K562 (cell line): Measurements from ENCODE around the gene GZF1. TPM values are rescaled to one million over a fixed set of nuclear protein-coding genes. Genes with fewer than 3 reads are reported as not detected.

Experiments
- BMI1 ChIP-seq: fragments of 150-350 bp; IDR thresholded peaks from 2 replicates; pipeline ENCODE4 v1.6.1; 2014; ENCODE audit warnings: low read length
- EGR1 ChIP-seq: fragments of 450-650 bp; conservative IDR thresholded peaks from 2 replicates; pipeline ENCODE4 v1.6.1; 2017; ENCODE audit warnings: mild to moderate bottlenecking
- ETV1 ChIP-seq: fragments of 450-650 bp; conservative IDR thresholded peaks from 2 replicates; pipeline ENCODE4 v1.6.1; 2016; ENCODE audit warnings: missing genetic modification characterization, control low read depth, low read depth, missing compliant biosample characterization
- FOXK2 ChIP-seq, 2 experiments: fragments of 450-650 bp; IDR thresholded peaks in 1 of 2; conservative IDR thresholded peaks in 1 of 2; 2 replicates each; pipeline ENCODE4 v1.6.1; 2016; ENCODE audit warnings: low read depth in 2 of 2, mild to moderate bottlenecking in 1 of 2
- NCOA1 ChIP-seq: fragments of 450-650 bp; IDR thresholded peaks from 2 replicates; pipeline ENCODE4 v1.6.1; 2016; ENCODE audit warnings: low read depth
- PTBP1 ChIP-seq: fragments of 200-400 bp; formaldehyde crosslinking; IDR thresholded peaks from 2 replicates; pipeline ENCODE4 v1.6.1; 2017; ENCODE audit warnings: low read depth, low read length
- ZBTB7A ChIP-seq: IDR thresholded peaks from 2 replicates; pipeline ENCODE4 v1.6.1; 2011; ENCODE audit warnings: low read depth, mild to moderate bottlenecking, low read length, moderate library complexity, borderline replicate concordance; ENCODE audit not compliant: control insufficient read depth
- ZNF133 ChIP-seq: fragments of 250-450 bp; sonication (Bioruptor Pico); IDR thresholded peaks from 2 replicates; pipeline ENCODE4 v1.4.0; 2020; ENCODE audit warnings: mild to moderate bottlenecking
- ZNF263 ChIP-seq: sonication (generic); formaldehyde crosslinking; IDR thresholded peaks from 2 replicates; pipeline ENCODE4 v1.8.0; 2022; ENCODE audit warnings: mild to moderate bottlenecking, missing genetic modification reagents, borderline replicate concordance
- ZNF445 ChIP-seq: fragments of 250-450 bp; sonication (Bioruptor Pico); IDR thresholded peaks from 2 replicates; pipeline ENCODE4 v1.4.0; 2020; ENCODE audit warnings: low read depth, mild to moderate bottlenecking, moderate library complexity
- ZNF764 ChIP-seq: fragments of 250-450 bp; sonication (Bioruptor Pico); IDR thresholded peaks from 2 replicates; pipeline ENCODE4 v1.4.0; 2020; ENCODE audit warnings: low read depth, mild to moderate bottlenecking, moderate library complexity
- ZNF79 ChIP-seq: fragments of 250-450 bp; sonication (Bioruptor Pico); IDR thresholded peaks from 2 replicates; pipeline ENCODE4 v1.4.0; 2020; ENCODE audit warnings: low read depth, mild to moderate bottlenecking, moderate library complexity
- ZZZ3 ChIP-seq: fragments of 450-650 bp; IDR thresholded peaks from 2 replicates; pipeline ENCODE4 v1.6.1; 2016; ENCODE audit warnings: antibody characterized with exemption, mild to moderate bottlenecking, moderate library complexity
- polyA plus RNA-seq, 8 experiments: library from polyadenylated mRNA; depleted of rRNA in 4 of 8; stranded (reverse) in 5 of 8; unstranded in 3 of 8; fragments of >200 nt; fragmentation: Nextera tagmentation in 2 of 8; fragmentation: Illumina TruSeq in 1 of 8; extraction: Ambion mirVana in 2 of 8; extraction: Trizol in 1 of 8; gene quantifications; 2 replicates each; pipeline versions ENCODE4 v1.2.1 to v1.2.3, GENCODE V29; 2011 to 2014; ENCODE audit warnings: inconsistent platforms in 1 of 8, missing spikeins in 1 of 8
- total RNA-seq, 7 experiments: library from RNA; depleted of rRNA in 6 of 7; stranded (reverse); fragments of >200 nt in 6 of 7; fragmentation: Illumina TruSeq in 2 of 7; extraction: Trizol in 2 of 7; gene quantifications; 2 replicates each; pipeline versions ENCODE4 v1.2.1 to v1.2.3, GENCODE V29; 2011 to 2021; ENCODE audit warnings: low replicate concordance in 1 of 7
- TF ChIP-seq, protein P1 (sequence below): fragments of 250-450 bp; sonication (Bioruptor Pico); IDR thresholded peaks from 2 replicates; pipeline ENCODE4 v1.4.0; 2020; ENCODE audit warnings: mild to moderate bottlenecking, moderate library complexity
- TF ChIP-seq, protein P2 (sequence below): sonication (generic); formaldehyde crosslinking; IDR thresholded peaks from 2 replicates; pipeline ENCODE4 v1.8.1; 2023; ENCODE audit warnings: mild to moderate bottlenecking, missing genetic modification reagents
- TF ChIP-seq, protein P3 (sequence below): sonication (generic); formaldehyde crosslinking; IDR thresholded peaks from 2 replicates; pipeline ENCODE4 v1.8.0; 2022; ENCODE audit warnings: missing genetic modification reagents, mild to moderate bottlenecking, borderline replicate concordance
- TF ChIP-seq, protein P4 (sequence below), 2 experiments: fragments of 200-800 bp in 1 of 2; sonication (Bioruptor generic) in 1 of 2; sonication (generic) in 1 of 2; formaldehyde crosslinking in 1 of 2; IDR thresholded peaks in 1 of 2; conservative IDR thresholded peaks in 1 of 2; 2 replicates each; pipeline versions ENCODE4 v1.5.0 to v1.6.1; 2016 to 2020; ENCODE audit warnings: missing compliant biosample characterization in 1 of 2, missing genetic modification characterization in 1 of 2, missing genetic modification reagents in 1 of 2

Gene GZF1
- total and polyA plus RNA-seq, 9 of the 15 experiments (the other 6 are each of a cell fraction or from before 2014, with no cell fraction given) = 1.2 to 15.7 (median 7.4) TPM

DNA sequence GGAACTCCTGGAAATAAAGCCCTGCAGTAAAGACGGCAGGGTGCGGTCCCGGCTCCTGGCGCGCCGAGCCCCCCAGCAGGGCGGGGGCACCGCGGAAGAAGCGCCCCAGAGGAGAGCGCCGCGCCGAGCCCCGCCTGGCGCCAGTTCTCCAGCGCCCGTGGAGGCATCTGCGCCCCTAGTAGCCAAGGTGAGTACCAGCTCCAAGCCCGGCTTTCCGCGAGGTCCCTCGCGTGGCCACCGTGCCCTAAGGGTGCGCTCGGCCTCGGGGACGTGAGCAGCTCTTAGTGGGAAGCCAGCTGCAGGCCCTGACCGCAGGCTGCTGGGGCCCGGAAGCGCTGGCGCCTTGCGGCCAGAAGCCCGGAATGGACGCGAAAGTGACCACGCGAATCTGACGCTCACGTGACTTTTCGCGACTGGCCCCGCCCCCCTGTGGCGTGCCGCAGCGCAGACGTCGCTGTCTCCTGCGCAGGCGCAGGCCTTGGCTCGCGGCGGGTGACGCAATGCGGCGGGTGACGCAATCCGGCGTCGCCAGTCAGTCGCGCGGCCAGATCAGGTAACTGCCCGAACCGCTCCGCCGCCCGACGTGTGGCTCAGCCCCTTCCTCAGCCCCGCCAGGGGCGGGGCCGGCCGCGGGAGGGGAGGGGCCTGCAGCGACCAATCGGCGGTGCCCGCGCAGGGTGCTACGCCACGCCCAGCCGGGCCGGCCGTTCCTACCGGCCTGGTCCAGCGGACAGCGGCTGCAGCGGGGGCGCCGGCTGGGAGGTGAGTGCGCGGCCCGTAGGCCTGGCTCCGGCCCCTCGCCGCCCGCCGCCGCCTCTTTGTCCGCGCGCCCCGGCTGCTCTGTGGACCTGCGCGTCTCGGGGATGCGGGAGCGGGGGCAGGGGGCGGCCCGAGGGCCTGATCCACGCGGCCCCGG, at the start of gene GZF1 (continued):
- no peak for TF ChIP-seq ZNF445 (CRISPR knock-in tag)
- TF ChIP-seq, protein P1, sequence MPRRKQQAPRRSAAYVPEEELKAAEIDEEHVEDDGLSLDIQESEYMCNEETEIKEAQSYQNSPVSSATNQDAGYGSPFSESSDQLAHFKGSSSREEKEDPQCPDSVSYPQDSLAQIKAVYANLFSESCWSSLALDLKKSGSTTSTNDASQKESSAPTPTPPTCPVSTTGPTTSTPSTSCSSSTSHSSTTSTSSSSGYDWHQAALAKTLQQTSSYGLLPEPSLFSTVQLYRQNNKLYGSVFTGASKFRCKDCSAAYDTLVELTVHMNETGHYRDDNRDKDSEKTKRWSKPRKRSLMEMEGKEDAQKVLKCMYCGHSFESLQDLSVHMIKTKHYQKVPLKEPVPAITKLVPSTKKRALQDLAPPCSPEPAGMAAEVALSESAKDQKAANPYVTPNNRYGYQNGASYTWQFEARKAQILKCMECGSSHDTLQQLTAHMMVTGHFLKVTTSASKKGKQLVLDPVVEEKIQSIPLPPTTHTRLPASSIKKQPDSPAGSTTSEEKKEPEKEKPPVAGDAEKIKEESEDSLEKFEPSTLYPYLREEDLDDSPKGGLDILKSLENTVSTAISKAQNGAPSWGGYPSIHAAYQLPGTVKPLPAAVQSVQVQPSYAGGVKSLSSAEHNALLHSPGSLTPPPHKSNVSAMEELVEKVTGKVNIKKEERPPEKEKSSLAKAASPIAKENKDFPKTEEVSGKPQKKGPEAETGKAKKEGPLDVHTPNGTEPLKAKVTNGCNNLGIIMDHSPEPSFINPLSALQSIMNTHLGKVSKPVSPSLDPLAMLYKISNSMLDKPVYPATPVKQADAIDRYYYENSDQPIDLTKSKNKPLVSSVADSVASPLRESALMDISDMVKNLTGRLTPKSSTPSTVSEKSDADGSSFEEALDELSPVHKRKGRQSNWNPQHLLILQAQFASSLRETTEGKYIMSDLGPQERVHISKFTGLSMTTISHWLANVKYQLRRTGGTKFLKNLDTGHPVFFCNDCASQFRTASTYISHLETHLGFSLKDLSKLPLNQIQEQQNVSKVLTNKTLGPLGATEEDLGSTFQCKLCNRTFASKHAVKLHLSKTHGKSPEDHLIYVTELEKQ = no peak
- no peak for TF ChIP-seq BMI1
- TF ChIP-seq EGR1 = peak; percentile 40
- no peak for TF ChIP-seq ZZZ3
- no peak for TF ChIP-seq ZNF263 (CRISPR knock-in tag)
- TF ChIP-seq, protein P2, sequence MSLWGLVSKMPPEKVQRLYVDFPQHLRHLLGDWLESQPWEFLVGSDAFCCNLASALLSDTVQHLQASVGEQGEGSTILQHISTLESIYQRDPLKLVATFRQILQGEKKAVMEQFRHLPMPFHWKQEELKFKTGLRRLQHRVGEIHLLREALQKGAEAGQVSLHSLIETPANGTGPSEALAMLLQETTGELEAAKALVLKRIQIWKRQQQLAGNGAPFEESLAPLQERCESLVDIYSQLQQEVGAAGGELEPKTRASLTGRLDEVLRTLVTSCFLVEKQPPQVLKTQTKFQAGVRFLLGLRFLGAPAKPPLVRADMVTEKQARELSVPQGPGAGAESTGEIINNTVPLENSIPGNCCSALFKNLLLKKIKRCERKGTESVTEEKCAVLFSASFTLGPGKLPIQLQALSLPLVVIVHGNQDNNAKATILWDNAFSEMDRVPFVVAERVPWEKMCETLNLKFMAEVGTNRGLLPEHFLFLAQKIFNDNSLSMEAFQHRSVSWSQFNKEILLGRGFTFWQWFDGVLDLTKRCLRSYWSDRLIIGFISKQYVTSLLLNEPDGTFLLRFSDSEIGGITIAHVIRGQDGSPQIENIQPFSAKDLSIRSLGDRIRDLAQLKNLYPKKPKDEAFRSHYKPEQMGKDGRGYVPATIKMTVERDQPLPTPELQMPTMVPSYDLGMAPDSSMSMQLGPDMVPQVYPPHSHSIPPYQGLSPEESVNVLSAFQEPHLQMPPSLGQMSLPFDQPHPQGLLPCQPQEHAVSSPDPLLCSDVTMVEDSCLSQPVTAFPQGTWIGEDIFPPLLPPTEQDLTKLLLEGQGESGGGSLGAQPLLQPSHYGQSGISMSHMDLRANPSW = no peak
- peak; percentile 67; the same call in 1 of the 2 replicates for TF ChIP-seq ZBTB7A
- TF ChIP-seq ZNF79 = no peak
- TF ChIP-seq, protein P3, sequence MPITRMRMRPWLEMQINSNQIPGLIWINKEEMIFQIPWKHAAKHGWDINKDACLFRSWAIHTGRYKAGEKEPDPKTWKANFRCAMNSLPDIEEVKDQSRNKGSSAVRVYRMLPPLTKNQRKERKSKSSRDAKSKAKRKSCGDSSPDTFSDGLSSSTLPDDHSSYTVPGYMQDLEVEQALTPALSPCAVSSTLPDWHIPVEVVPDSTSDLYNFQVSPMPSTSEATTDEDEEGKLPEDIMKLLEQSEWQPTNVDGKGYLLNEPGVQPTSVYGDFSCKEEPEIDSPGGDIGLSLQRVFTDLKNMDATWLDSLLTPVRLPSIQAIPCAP (CRISPR knock-in tag) = no peak
- no peak for TF ChIP-seq NCOA1
- TF ChIP-seq ZNF764 (CRISPR knock-in tag) = no peak
- no peak for TF ChIP-seq ZNF133 (CRISPR knock-in tag)
- TF ChIP-seq, protein P4, sequence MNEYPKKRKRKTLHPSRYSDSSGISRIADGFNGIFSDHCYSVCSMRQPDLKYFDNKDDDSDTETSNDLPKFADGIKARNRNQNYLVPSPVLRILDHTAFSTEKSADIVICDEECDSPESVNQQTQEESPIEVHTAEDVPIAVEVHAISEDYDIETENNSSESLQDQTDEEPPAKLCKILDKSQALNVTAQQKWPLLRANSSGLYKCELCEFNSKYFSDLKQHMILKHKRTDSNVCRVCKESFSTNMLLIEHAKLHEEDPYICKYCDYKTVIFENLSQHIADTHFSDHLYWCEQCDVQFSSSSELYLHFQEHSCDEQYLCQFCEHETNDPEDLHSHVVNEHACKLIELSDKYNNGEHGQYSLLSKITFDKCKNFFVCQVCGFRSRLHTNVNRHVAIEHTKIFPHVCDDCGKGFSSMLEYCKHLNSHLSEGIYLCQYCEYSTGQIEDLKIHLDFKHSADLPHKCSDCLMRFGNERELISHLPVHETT (CRISPR knock-in tag; conservative IDR thresholded peaks at IDR 0.05 in 1 of 2, IDR thresholded peaks at IDR 0.05 in 1 of 2) = peak in 1 of 2 experiments; percentile 89; a peak in 2 of 4 replicates
- peak in 1 of 2 experiments; percentile 81; a peak in 2 of 4 replicates for TF ChIP-seq FOXK2 (conservative IDR thresholded peaks at IDR 0.05 in 1 of 2, IDR thresholded peaks at IDR 0.05 in 1 of 2; ENCODE audit: low read depth in 2 of 2)
- TF ChIP-seq PTBP1 = no peak
- TF ChIP-seq ETV1 (tag) = peak; percentile 95
